Keratinocyte (primary cell): ENCODE results near the gene KRTAP24-1.

Experiments
- CTCF ChIP-seq, 3 experiments: IDR thresholded peaks in 1 of 3; conservative IDR thresholded peaks in 1 of 3; optimal IDR thresholded peaks in 1 of 3; 2 replicates in 2 of 3; 3 replicates in 1 of 3; pipeline versions ENCODE3 to v1.5.1; 2011; ENCODE audit warnings: low read length in 3 of 3, mild to moderate bottlenecking in 3 of 3, moderate library complexity in 2 of 3, control low read depth in 1 of 3, inconsistent platforms in 1 of 3; ENCODE audit not compliant: insufficient read depth in 2 of 3; ENCODE audit errors: extremely low read depth in 1 of 3
- EZH2 ChIP-seq: IDR thresholded peaks from one replicate; pipeline ENCODE4 v1.6.1; 2012; ENCODE audit warnings: inconsistent platforms, mild to moderate bottlenecking, low read length, moderate library complexity

- TF ChIP-seq EZH2 = no peak
- no peak for TF ChIP-seq CTCF (optimal IDR thresholded peaks at IDR 0.05 in 1 of 3, IDR thresholded peaks at IDR 0.05 in 1 of 3, conservative IDR thresholded peaks at IDR 0.05 in 1 of 3; ENCODE audit: extremely low read depth in 1 of 3, insufficient read depth in 2 of 3, low read length in 3 of 3)
Measured at GRCh38 chr21:30255679-30256078, 27.1 kb downstream of the KRTAP24-1 start.
